Skeletal muscle satellite cell (primary cell): ENCODE results near the gene SUFU.

ENCODE experiments used
- H3K27me3 ChIP-seq: 2 replicates; pipeline ENCODE4 v1.7.0; 2013; ENCODE audit warnings: low read length; ENCODE audit not compliant: control insufficient read depth, insufficient read depth
- H3K36me3 ChIP-seq: 2 replicates; pipeline ENCODE4 v1.7.0; 2013; ENCODE audit warnings: mild to moderate bottlenecking, control low read depth, low read length; ENCODE audit not compliant: insufficient read depth
- H3K4me1 ChIP-seq: 2 replicates; pipeline ENCODE4 v1.7.0; 2013; ENCODE audit warnings: low read length; ENCODE audit not compliant: control insufficient read depth, insufficient read depth
- H3K4me2 ChIP-seq: 2 replicates; pipeline ENCODE4 v1.7.0; 2013; ENCODE audit warnings: mild to moderate bottlenecking, low read length
- H3K4me3 ChIP-seq: 2 replicates; pipeline ENCODE4 v1.7.0; 2013; ENCODE audit warnings: low read length
- H3K9ac ChIP-seq: 2 replicates; pipeline ENCODE4 v1.7.0; 2013; ENCODE audit warnings: mild to moderate bottlenecking, low read depth, low read length, moderate library complexity
- H3K9me3 ChIP-seq: replicated peaks from 2 replicates; pipeline ENCODE4 v1.7.0; 2013; ENCODE audit warnings: mild to moderate bottlenecking, control low read depth, low read length

The SUFU gene

GRCh38 chr10:102602272-102603045, 98.7 kb downstream of the SUFU start:
- H3K9me3 ChIP-seq = no peaks in the 10 kb centered on the region
- no peaks in the 10 kb centered on the region for H3K27me3 ChIP-seq
- no peak overlapping the region for H3K4me2 ChIP-seq
- H3K4me3 ChIP-seq = no peak overlapping the region
- H3K4me1 ChIP-seq = peaks cover 34% of the 10 kb centered on the region
- H3K36me3 ChIP-seq = peaks cover 25% of the 10 kb centered on the region
- H3K9ac ChIP-seq = no peak overlapping the region

- peaks cover 16% of the 10 kb centered on the region for H3K36me3 ChIP-seq
- H3K27me3 ChIP-seq = no peaks in the 10 kb centered on the region
- H3K4me1 ChIP-seq = peaks cover 31% of the 10 kb centered on the region
- H3K9me3 ChIP-seq = no peaks in the 10 kb centered on the region
- H3K4me2 ChIP-seq = peak overlapping the region; percentile 34
- H3K4me3 ChIP-seq = peak overlapping the region; percentile 5
- H3K9ac ChIP-seq = no peak overlapping the region
Observed at GRCh38 chr10:102603946-102604345, 100.2 kb downstream of the SUFU start.

- H3K4me1 ChIP-seq = peaks cover 31% of the 10 kb centered on the region
- no peak overlapping the region for H3K9ac ChIP-seq
- peak overlapping the region; percentile 5 for H3K4me3 ChIP-seq
- peak overlapping the region; percentile 34 for H3K4me2 ChIP-seq
- H3K36me3 ChIP-seq = peaks cover 11% of the 10 kb centered on the region
- H3K9me3 ChIP-seq = no peaks in the 10 kb centered on the region
- no peaks in the 10 kb centered on the region for H3K27me3 ChIP-seq
Observed at GRCh38 chr10:102604439-102604841, 100.7 kb downstream of the SUFU start.

- Histone ChIP-seq H3K27me3 (no peaks in the 10 kb centered on the region), H3K4me3 (no peak overlapping the region), H3K4me2 (no peak overlapping the region), H3K9me3 (no peaks in the 10 kb centered on the region), H3K4me1 (peaks cover 31% of the 10 kb centered on the region), H3K36me3 (peaks cover 4% of the 10 kb centered on the region), H3K9ac (no peak overlapping the region)
Observed at GRCh38 chr10:102605712-102606111, 101.9 kb downstream of the SUFU start.

GRCh38 chr10:102608487-102608886, 104.7 kb downstream of the SUFU start:
- no peaks in the 10 kb centered on the region for H3K36me3 ChIP-seq

GRCh38 chr10:102610441-102610887, 106.7 kb downstream of the SUFU start:
- peaks cover 21% of the 10 kb centered on the region for H3K4me1 ChIP-seq
- H3K9ac ChIP-seq = no peak overlapping the region
- H3K9me3 ChIP-seq = no peaks in the 10 kb centered on the region
- H3K36me3 ChIP-seq = no peaks in the 10 kb centered on the region
- H3K4me3 ChIP-seq = no peak overlapping the region
- no peak overlapping the region for H3K4me2 ChIP-seq
- no peaks in the 10 kb centered on the region for H3K27me3 ChIP-seq

More at GRCh38 chr10:102608487-102608886, 104.7 kb downstream of the SUFU start:
- Histone ChIP-seq H3K9ac (no peak overlapping the region), H3K4me3 (no peak overlapping the region), H3K4me1 (peaks cover 39% of the 10 kb centered on the region), H3K27me3 (no peaks in the 10 kb centered on the region), H3K4me2 (no peak overlapping the region), H3K9me3 (no peaks in the 10 kb centered on the region)

- Histone ChIP-seq H3K27me3 (no peaks in the 10 kb centered on the region), H3K4me2 (no peak overlapping the region), H3K4me3 (no peak overlapping the region), H3K4me1 (peaks cover 22% of the 10 kb centered on the region), H3K36me3 (no peaks in the 10 kb centered on the region), H3K9me3 (no peaks in the 10 kb centered on the region), H3K9ac (no peak overlapping the region)
Observed at GRCh38 chr10:102611514-102612087, 107.8 kb downstream of the SUFU start.

GRCh38 chr10:102612964-102613275, 109.1 kb downstream of the SUFU start:
- Histone ChIP-seq H3K4me1 (peaks cover 22% of the 10 kb centered on the region), H3K9ac (no peak overlapping the region), H3K9me3 (no peaks in the 10 kb centered on the region), H3K27me3 (no peaks in the 10 kb centered on the region), H3K4me2 (no peak overlapping the region), H3K4me3 (no peak overlapping the region), H3K36me3 (peaks cover 4% of the 10 kb centered on the region)

- Histone ChIP-seq H3K36me3 (peaks cover 4% of the 10 kb centered on the region), H3K4me1 (peaks cover 22% of the 10 kb centered on the region)
Observed at GRCh38 chr10:102613286-102613685, 109.5 kb downstream of the SUFU start.

GRCh38 chr10:102613785-102614184, 110.0 kb downstream of the SUFU start:
- no peaks in the 10 kb centered on the region for H3K9me3 ChIP-seq
- H3K27me3 ChIP-seq = no peaks in the 10 kb centered on the region
- peaks cover 25% of the 10 kb centered on the region for H3K4me1 ChIP-seq
- no peak overlapping the region for H3K4me3 ChIP-seq
- no peak overlapping the region for H3K9ac ChIP-seq
- no peak overlapping the region for H3K4me2 ChIP-seq
- H3K36me3 ChIP-seq = peaks cover 4% of the 10 kb centered on the region

More at GRCh38 chr10:102613286-102613685, 109.5 kb downstream of the SUFU start:
- no peaks in the 10 kb centered on the region for H3K9me3 ChIP-seq
- no peak overlapping the region for H3K4me2 ChIP-seq
- H3K9ac ChIP-seq = no peak overlapping the region
- H3K4me3 ChIP-seq = no peak overlapping the region
- H3K27me3 ChIP-seq = no peaks in the 10 kb centered on the region

- Histone ChIP-seq H3K4me1 (peaks cover 35% of the 10 kb centered on the region), H3K27me3 (no peaks in the 10 kb centered on the region), H3K4me2 (no peak overlapping the region), H3K4me3 (no peak overlapping the region), H3K36me3 (peaks cover 4% of the 10 kb centered on the region), H3K9ac (no peak overlapping the region), H3K9me3 (no peaks in the 10 kb centered on the region)
Observed at GRCh38 chr10:102614888-102615287, 111.1 kb downstream of the SUFU start.

- no peak overlapping the region for H3K4me2 ChIP-seq
- H3K9me3 ChIP-seq = no peaks in the 10 kb centered on the region
- H3K4me3 ChIP-seq = no peak overlapping the region
- H3K4me1 ChIP-seq = peaks cover 40% of the 10 kb centered on the region
- peaks cover 4% of the 10 kb centered on the region for H3K36me3 ChIP-seq
- H3K27me3 ChIP-seq = no peaks in the 10 kb centered on the region
- no peak overlapping the region for H3K9ac ChIP-seq
Observed at GRCh38 chr10:102615361-102615760, 111.6 kb downstream of the SUFU start.
